Hepatocyte (in vitro differentiated cells): ENCODE results near the gene KRT76. TPM values are rescaled to one million over a fixed set of nuclear protein-coding genes. Genes with fewer than 3 reads are reported as not detected.

ENCODE experiments used
- DNase-seq: peaks from one replicate; pipeline ENCODE4 v3.0.0-alpha.2; 2016; ENCODE audit warnings: low spot score
- H2AFZ ChIP-seq: fragments of 200-600 bp; sonication (generic); 2 replicates; pipeline ENCODE4 v1.6.0; 2016; ENCODE audit warnings: antibody characterized with exemption, mild to moderate bottlenecking
- H3K27ac ChIP-seq: fragments of 200-600 bp; sonication (generic); 2 replicates; pipeline ENCODE4 v1.5.1; 2016; ENCODE audit warnings: mild to moderate bottlenecking
- H3K27me3 ChIP-seq: fragments of 200-600 bp; sonication (generic); 2 replicates; pipeline ENCODE4 v1.6.1; 2016
- H3K36me3 ChIP-seq: fragments of 200-600 bp; sonication (generic); replicated peaks from 2 replicates; pipeline ENCODE4 v1.5.1; 2016; ENCODE audit warnings: low read depth; ENCODE audit not compliant: insufficient read depth
- H3K4me1 ChIP-seq: fragments of 200-600 bp; sonication (generic); 2 replicates; pipeline ENCODE4 v1.5.1; 2016; ENCODE audit warnings: mild to moderate bottlenecking, moderate library complexity; ENCODE audit not compliant: insufficient read depth
- H3K4me2 ChIP-seq: fragments of 200-600 bp; sonication (generic); 2 replicates; pipeline ENCODE4 v1.6.0; 2016
- H3K4me3 ChIP-seq: fragments of 200-600 bp; sonication (generic); 2 replicates; pipeline ENCODE4 v1.5.1; 2016; ENCODE audit warnings: mild to moderate bottlenecking
- H3K79me2 ChIP-seq: fragments of 200-600 bp; sonication (generic); 2 replicates; pipeline ENCODE4 v1.6.0; 2017; ENCODE audit warnings: mild to moderate bottlenecking
- H3K9me2 ChIP-seq: fragments of 200-600 bp; sonication (generic); replicated peaks from 2 replicates; pipeline ENCODE4 v1.6.0; 2017; ENCODE audit warnings: mild to moderate bottlenecking; ENCODE audit not compliant: insufficient read depth
- H3K9me3 ChIP-seq: fragments of 200-600 bp; sonication (generic); 2 replicates; pipeline ENCODE4 v1.5.1; 2016; ENCODE audit warnings: low read depth, mild to moderate bottlenecking
- H4K20me1 ChIP-seq: fragments of 200-600 bp; sonication (generic); 2 replicates; pipeline ENCODE4 v1.6.0; 2016; ENCODE audit warnings: mild to moderate bottlenecking; ENCODE audit not compliant: insufficient read depth, poor library complexity, severe bottlenecking
- EZH2 ChIP-seq: fragments of 200-600 bp; sonication (generic); IDR thresholded peaks from 2 replicates; pipeline ENCODE4 v1.6.1; 2016; ENCODE audit warnings: antibody characterized with exemption, mild to moderate bottlenecking, borderline replicate concordance
- EZH2phosphoT487 ChIP-seq: fragments of 200-600 bp; sonication (generic); IDR thresholded peaks from one replicate; pipeline ENCODE4 v1.6.1; 2018; ENCODE audit warnings: antibody characterized with exemption, mild to moderate bottlenecking, low read depth, moderate library complexity; ENCODE audit not compliant: unreplicated experiment, severe bottlenecking
- WGBS: methylation state at CpG from one replicate; pipeline ENCODE4 v1.1.6; 2016; ENCODE audit warnings: low lambda C conversion rate; ENCODE audit errors: missing lambda C conversion rate; 5-methylcytosine and 5-hydroxymethylcytosine counted together
- polyA plus RNA-seq: library from polyadenylated mRNA; unstranded; fragments of >200 nt; fragmentation: Nextera tagmentation; extraction: Ambion mirVana; gene quantifications from 2 replicates; pipeline ENCODE4 v1.2.1, GENCODE V29; 2016
- total RNA-seq: library from RNA; depleted of rRNA; stranded (reverse); fragments of >200 nt; gene quantifications from 2 replicates; pipeline ENCODE4 v1.2.3, GENCODE V29; 2014
- TF ChIP-seq, protein P1 (sequence below): fragments of 200-600 bp; sonication (generic); IDR thresholded peaks from 2 replicates; pipeline ENCODE4 v1.5.1; 2016; ENCODE audit warnings: antibody characterized with exemption, mild to moderate bottlenecking; ENCODE audit not compliant: poor library complexity

Gene KRT76
- total and polyA plus RNA-seq, 2 experiments from 2014 or later = not detected

GRCh38 chr12:52771505-52771904, 5.6 kb downstream of the KRT76 start:
- H3K4me2 ChIP-seq = no peak overlapping the region
- no peak overlapping the region for H3K4me3 ChIP-seq
- H2AFZ ChIP-seq = no peak overlapping the region
- no peaks in the 10 kb centered on the region for H4K20me1 ChIP-seq
- H3K4me1 ChIP-seq = no peaks in the 10 kb centered on the region
- H3K9me3 ChIP-seq = no peaks in the 10 kb centered on the region
- H3K27ac ChIP-seq = no peak overlapping the region
- WGBS = 80% methylated on average over 4 of the region's 4 CpGs
- H3K27me3 ChIP-seq = peaks cover 17% of the 10 kb centered on the region
- H3K9me2 ChIP-seq = no peaks in the 10 kb centered on the region
- H3K36me3 ChIP-seq = no peaks in the 10 kb centered on the region
- H3K79me2 ChIP-seq = no peaks in the 10 kb centered on the region
- DNase-seq = no peak
- TF ChIP-seq, protein P1, sequence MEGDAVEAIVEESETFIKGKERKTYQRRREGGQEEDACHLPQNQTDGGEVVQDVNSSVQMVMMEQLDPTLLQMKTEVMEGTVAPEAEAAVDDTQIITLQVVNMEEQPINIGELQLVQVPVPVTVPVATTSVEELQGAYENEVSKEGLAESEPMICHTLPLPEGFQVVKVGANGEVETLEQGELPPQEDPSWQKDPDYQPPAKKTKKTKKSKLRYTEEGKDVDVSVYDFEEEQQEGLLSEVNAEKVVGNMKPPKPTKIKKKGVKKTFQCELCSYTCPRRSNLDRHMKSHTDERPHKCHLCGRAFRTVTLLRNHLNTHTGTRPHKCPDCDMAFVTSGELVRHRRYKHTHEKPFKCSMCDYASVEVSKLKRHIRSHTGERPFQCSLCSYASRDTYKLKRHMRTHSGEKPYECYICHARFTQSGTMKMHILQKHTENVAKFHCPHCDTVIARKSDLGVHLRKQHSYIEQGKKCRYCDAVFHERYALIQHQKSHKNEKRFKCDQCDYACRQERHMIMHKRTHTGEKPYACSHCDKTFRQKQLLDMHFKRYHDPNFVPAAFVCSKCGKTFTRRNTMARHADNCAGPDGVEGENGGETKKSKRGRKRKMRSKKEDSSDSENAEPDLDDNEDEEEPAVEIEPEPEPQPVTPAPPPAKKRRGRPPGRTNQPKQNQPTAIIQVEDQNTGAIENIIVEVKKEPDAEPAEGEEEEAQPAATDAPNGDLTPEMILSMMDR = no peak
- TF ChIP-seq EZH2 = no peak
- no peak for TF ChIP-seq EZH2phosphoT487

DNA sequence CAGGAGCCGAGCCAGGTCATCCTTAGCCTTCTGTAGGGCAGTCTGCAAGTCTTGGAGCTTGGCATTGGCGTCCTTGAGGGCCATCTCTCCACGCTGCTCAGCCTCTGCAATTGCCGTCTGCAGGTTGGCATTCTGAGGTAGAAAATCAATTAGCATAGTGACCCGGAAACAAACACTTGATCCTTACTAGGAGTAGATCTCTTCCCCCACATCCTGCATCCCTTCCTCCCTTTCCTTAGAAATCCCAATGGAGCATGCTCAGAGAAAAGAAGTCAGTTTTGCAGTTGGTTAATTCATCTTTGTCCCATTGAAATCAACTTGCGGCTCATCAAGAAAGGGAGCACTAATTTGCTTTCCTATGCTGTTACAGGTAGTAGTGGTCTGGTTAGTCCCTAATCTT, 6.1 kb downstream of the KRT76 start:
- DNase-seq = no peak
- Histone ChIP-seq H3K4me3 (no peak overlapping the region), H3K4me2 (no peak overlapping the region), H3K27ac (no peak overlapping the region), H2AFZ (no peak overlapping the region), H3K36me3 (no peaks in the 10 kb centered on the region), H3K9me3 (no peaks in the 10 kb centered on the region), H3K79me2 (no peaks in the 10 kb centered on the region), H3K27me3 (peaks cover 20% of the 10 kb centered on the region), H3K4me1 (no peaks in the 10 kb centered on the region), H3K9me2 (no peaks in the 10 kb centered on the region), H4K20me1 (no peaks in the 10 kb centered on the region)
- TF ChIP-seq, protein P1 = no peak
- no peak for TF ChIP-seq EZH2
- TF ChIP-seq EZH2phosphoT487 = no peak
- 78% methylated on average over 6 of the region's 6 CpGs for WGBS

GRCh38 chr12:52769946-52770345, 7.2 kb downstream of the KRT76 start:
- Histone ChIP-seq H3K36me3 (no peaks in the 10 kb centered on the region), H3K9me2 (no peaks in the 10 kb centered on the region), H3K27me3 (peaks cover 20% of the 10 kb centered on the region), H3K4me1 (no peaks in the 10 kb centered on the region), H3K4me2 (no peak overlapping the region), H3K4me3 (no peak overlapping the region), H3K79me2 (no peaks in the 10 kb centered on the region), H3K9me3 (no peaks in the 10 kb centered on the region), H2AFZ (no peak overlapping the region), H3K27ac (no peak overlapping the region), H4K20me1 (no peaks in the 10 kb centered on the region)
- no peak for DNase-seq
- TF ChIP-seq, protein P1 = no peak
- TF ChIP-seq EZH2 = no peak
- TF ChIP-seq EZH2phosphoT487 = no peak

DNA sequence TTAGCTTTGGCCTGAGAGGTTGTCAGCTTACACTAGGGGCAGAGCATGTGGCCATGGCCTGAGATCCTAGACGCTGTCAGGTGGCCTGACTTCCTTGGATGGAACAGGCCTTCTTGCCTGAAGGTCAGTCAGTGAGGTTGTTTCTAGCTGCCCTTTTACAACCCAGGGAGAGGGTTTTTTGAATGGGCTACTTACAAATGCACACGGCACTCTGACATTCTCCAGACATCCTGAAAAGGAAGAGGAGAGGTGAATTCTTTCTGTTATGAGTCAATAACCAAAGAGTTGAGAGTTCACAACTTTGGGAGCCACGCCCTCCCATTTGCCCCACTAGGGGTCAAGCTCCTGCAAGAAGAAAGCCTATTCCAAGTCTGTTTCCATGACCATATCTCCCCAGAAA, 7.8 kb downstream of the KRT76 start:
- Histone ChIP-seq H3K79me2 (no peaks in the 10 kb centered on the region), H3K27ac (no peak overlapping the region), H2AFZ (no peak overlapping the region), H3K4me3 (no peak overlapping the region), H4K20me1 (no peaks in the 10 kb centered on the region), H3K27me3 (peaks cover 20% of the 10 kb centered on the region), H3K4me1 (no peaks in the 10 kb centered on the region), H3K9me2 (no peaks in the 10 kb centered on the region), H3K9me3 (no peaks in the 10 kb centered on the region), H3K36me3 (no peaks in the 10 kb centered on the region), H3K4me2 (no peak overlapping the region)
- WGBS = 49% methylated on average over 3 of the region's 3 CpGs
- TF ChIP-seq, protein P1 = no peak
- TF ChIP-seq EZH2 (no peak), EZH2phosphoT487 (no peak)
- no peak for DNase-seq
